ENCODE measurements around the gene COL9A3.

- no peak for TF ChIP-seq CTCF (IDR thresholded peaks at IDR 0.05)
- no peak for TF ChIP-seq REST (IDR thresholded peaks at IDR 0.05; ENCODE audit: insufficient read depth in 1 of 2, low read depth in 2 of 2, low read length in 1 of 2)
- TF ChIP-seq POLR2AphosphoS5 (IDR thresholded peaks at IDR 0.05; ENCODE audit: low read depth, low read length): no peak
- no peak for TF ChIP-seq SIN3A (IDR thresholded peaks at IDR 0.05; ENCODE audit: borderline replicate concordance, insufficient read depth, low read depth, low read length)
- no peak for TF ChIP-seq TCF7L2 (IDR thresholded peaks at IDR 0.05; ENCODE audit: low read depth, low read length)
These were observed 48.1 kb upstream of the COL9A3 start for GRCh38 chr20:62768551-62769287.
